Esophagus muscularis mucosa (tissue), 4 donors: ENCODE measurements around the gene GUCA2A.

ENCODE experiments used
- CTCF ChIP-seq, 3 experiments: fragments of 200-600 bp in 2 of 3; fragments of 450-650 bp in 1 of 3; sonication (generic) in 2 of 3; IDR thresholded peaks; one replicate each; pipeline ENCODE4 v1.5.1; 2017 to 2019; ENCODE audit warnings: antibody characterized with exemption in 3 of 3, mild to moderate bottlenecking in 2 of 3, moderate library complexity in 1 of 3
- EP300 ChIP-seq: sonication (generic); formaldehyde crosslinking; IDR thresholded peaks from one replicate; pipeline ENCODE4 v1.6.1; 2017; ENCODE audit warnings: antibody characterized with exemption
- POLR2AphosphoS5 ChIP-seq, 2 donors: sonication (generic); formaldehyde crosslinking; IDR thresholded peaks; one replicate each; pipeline ENCODE4 v1.6.1; 2017; ENCODE audit warnings: antibody characterized with exemption in 2 of 2

DNA sequence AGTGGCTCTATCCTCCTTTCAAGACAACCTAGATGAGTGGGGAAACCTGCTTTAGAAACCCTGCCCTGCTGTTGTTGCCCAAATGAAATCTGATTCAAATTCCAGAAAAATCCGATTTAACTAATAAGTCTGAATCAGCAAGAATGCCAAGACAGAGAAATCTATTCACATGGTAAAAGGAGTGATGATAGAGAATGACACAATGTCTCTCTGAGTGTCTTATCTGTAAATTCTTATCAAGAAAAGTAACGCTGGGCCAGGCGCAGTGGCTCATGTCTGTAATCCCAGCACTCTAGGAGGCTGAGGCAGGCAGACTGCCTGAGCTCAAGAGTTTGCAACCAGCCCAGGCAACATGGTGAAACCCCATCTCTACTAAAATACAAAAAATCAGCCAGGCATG lies 13.7 kb upstream of the GUCA2A start:
- TF ChIP-seq CTCF (IDR thresholded peaks at IDR 0.05) (no peak), EP300 (no peak), POLR2AphosphoS5 (IDR thresholded peaks at IDR 0.05) (no peak)
